GM18505 (cell line): ENCODE data around the gene DTYMK.
A peak's percentile ranks its signal among the peaks of the same experiment; 100 is the strongest.
"Not testable (repeated sequence)": the region's sequence is repeated elsewhere in the genome, so short reads cannot be mapped to it uniquely, and the experiment has no call there.

ENCODE experiments used
- ATAC-seq: cut with Tn5 transposase; IDR thresholded peaks from one replicate; pipeline ENCODE4 v1.9.1; 2021; ENCODE audit not compliant: unreplicated experiment
- POLR2A ChIP-seq: IDR thresholded peaks from 4 replicates; pipeline ENCODE4 v1.6.1; 2011; ENCODE audit warnings: borderline replicate concordance; ENCODE audit not compliant: insufficient read depth, insufficient read length; ENCODE audit errors: extremely low read depth

DTYMK gene, protein sequence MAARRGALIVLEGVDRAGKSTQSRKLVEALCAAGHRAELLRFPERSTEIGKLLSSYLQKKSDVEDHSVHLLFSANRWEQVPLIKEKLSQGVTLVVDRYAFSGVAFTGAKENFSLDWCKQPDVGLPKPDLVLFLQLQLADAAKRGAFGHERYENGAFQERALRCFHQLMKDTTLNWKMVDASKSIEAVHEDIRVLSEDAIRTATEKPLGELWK

DNA sequence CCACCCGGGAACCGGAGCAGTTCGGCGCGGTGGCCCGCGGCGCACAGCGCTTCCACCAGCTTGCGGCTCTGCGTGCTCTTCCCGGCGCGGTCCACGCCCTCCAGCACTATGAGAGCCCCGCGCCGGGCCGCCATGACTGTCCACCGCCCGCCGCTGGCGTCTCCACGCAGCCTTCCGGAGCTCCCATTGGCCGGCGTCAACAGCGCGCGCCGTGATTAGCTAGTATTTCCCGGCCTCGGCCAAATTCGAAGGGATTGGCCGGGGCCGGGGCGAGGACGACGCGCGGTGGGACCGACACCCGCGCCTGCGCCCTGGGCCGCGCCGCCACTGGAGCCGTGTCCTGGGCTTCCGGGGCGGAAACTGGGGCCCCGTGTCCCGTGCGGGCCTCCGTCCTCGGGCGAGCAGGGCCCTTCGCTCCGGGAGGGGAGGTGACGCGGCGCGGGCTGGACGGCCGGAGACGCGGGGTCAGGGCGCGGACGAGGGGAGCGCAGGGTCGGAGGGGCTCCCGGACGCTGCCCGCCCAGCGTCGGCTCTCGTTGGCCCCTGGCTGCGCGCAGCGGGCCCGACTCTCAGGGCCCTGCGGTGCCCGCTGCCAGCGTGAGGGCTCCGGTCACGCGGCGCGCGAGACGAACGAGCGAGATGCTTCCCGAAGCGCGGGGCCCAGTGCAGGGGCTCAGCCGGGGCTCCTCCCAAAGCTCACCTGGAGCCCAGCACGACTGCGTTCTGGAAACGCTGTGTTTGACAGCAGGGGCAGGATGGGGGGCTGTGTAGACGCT lies at the start of gene DTYMK:
DTYMK (minus strand) TSS at position 166 of the 776 bp plus-strand sequence; CDS start at position 134, 32 bp downstream.
- peak; percentile 88 for ATAC-seq
- peak; percentile 90 for TF ChIP-seq POLR2A

DNA sequence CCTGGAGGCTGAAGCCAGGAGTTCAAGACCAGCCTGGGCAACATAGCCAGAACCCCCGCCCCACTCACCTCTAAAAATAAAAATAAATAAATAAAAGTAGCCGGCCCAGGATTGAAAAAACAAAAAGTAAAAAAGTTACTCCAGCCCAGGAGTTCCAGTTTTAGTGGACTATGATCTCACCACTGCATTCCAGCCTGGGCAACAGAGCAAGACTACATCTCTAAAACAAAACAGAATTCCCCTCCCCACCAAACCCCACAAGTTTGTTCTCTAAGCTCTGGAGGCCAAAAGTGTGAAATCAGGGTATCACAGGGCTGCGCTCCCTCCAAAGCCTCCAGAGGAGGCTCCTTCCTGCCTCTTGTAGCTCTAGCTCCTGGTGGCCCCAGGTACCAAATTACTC lies 49.5 kb upstream of the DTYMK start:
- ATAC-seq = no peak
- TF ChIP-seq POLR2A = no peak

DNA sequence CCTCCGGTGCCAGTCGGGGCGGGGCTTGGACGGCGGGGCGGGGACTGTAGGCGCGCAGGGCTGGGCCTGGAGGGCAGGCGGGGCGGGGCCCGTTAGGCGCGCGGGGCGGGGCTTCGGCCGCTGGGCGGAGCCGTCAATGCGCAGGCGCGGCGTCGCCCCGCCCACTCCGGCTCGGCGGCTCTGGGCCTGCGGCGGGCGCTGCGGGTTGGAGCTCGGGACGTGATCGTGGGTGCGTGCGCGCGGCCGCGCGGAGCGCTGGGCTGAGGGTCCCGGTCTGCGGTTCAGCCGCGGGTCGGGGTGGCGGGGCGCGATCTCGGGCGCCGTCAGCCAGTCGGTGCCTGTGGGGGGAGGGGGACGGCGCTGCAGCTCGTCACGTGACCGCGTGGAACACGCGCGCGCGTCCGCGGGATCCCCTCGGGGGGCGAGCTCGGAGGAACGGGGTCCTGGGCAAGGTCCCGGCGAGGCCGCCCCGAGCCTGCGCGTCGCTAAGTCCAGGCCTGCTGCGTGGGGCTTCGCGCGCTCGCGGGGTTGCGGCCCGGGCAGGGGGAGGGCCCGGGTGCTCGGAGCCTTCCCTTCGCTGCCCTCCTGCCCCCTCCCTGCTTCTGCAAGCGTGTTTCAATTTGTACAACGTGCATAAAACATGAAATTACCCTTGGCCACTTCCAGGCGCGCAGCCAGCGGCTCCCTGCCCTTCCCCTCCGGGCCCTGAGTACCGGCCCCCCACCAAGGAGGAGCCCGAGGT lies 48.0 kb upstream of the DTYMK start, which contains the start of gene D2HGDH:
D2HGDH (plus strand) TSS at position 164 of the 742 bp plus-strand sequence. CDS start 595 bp downstream, outside the sequence.
- ATAC-seq = peak; percentile 81
- peak; percentile 87 for TF ChIP-seq POLR2A

DNA sequence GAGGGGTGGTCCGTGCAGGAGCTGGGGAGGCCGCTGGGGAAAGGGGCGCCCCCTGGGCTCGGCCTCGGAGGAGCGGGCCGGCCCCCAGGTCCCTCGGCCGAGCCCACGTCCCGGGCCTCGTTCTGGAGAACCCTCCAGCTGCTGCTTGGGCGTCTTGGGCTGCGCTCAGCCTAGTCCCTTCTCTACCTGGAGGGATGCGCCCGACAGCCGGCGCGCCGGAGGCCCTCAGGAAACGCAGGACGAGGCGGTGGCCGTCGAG lies 47.5 kb upstream of the DTYMK start:
- ATAC-seq = no peak

DNA sequence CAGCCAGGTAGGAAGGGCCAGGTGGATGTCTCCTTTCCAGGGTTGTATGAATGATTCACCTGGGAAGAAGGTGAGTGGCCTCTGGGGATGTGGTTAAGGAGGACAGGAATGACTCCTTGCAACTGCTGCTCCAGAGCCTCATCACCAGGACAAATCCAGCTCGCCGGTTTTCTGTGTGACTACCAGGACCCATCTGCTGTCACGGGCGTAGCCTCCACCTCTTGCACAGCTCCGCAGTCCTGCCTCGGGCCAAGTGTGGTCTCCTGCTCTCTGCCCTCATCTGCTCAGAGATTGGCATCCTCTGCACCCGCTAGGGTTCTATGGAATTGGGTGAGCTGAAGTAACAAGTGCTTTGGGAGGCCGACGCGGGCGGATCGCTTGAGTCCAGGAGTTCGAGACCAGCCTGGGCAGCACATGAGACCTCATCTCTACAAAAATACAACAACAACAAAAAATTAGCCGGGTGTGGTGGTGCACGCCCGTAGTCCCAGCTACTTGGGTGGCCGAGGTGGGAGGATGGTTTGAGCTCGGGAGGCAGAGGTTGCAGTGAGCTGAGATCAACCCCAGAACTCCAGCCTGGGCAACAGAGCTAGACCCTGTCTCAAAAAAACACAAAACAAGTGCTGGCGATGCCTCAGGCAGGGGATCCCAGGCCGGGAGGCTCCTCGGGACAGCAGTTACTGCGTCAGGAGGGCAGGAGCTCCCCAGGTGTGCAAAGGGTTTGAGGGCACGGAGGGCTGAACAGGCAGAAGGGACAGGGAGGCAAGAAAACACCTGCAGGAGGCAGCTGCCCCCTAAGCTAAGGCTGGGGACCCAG lies 47.0 kb upstream of the DTYMK start:
- TF ChIP-seq POLR2A = no peak
- ATAC-seq = no peak

More for the DNA sequence above, 47.5 kb upstream of the DTYMK start:
- TF ChIP-seq POLR2A = no peak

DNA sequence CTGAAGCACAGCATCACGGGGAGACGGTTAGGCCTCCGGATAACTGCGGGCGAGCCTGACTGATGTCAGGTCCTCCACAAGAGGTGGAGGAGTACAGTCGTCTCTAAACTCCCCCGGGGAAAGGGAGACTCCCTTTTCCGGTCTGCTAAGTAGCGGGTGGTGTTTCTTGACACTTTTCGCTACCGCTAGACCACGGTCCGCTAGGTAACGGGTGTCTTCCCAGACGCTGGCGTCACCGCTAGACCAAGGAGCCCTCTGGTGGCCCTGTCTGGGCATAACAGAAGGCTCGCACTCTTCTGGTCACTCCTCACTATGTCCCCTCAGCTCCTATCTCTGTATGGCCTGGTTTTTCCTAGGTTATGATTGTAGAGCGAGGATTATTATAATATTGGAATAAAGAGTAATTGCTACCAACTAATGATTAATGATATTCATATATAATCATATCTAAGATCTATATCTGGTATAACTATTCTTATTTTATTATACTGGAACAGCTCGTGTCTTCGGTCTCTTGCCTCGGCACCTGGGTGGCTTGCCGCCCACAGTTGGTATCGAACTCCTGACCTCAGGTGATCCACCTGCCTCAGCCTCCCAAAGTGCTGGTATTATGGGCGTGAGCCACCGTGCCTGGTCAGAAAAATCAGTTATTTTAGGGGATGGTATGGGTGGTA lies 46.0 kb upstream of the DTYMK start:
- not testable (repeated sequence) for ATAC-seq

DNA sequence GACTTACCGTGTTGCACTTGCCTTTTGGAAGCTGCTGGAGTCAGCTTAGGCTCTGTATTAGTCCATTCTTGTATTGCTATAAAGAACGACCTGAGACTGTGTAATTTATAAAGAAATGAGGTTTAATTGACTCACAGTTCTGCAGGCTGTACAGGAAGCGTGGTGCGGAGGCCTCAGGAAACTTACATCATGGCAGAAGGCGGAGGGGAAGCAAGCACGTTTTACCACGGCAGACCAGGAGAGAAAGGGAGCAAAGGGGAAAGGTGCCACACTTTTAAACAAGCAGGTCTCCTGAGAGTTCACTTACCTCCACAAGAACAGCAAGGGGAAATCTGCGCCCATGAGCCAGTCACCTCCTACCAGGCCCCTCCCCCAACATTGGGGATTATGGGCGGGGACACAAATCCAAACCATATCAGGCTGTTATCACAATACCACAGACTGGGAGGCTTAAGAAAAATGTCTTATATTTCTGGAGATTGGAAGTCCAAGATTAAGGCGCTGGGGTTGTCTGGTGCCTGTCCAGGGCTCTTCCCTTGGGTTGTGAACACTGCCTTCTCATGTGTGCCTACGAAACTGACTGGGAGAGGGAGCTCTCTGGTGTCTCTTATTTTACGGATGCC lies 44.2 kb upstream of the DTYMK start:
- ATAC-seq = no peak
- TF ChIP-seq POLR2A = no peak

DNA sequence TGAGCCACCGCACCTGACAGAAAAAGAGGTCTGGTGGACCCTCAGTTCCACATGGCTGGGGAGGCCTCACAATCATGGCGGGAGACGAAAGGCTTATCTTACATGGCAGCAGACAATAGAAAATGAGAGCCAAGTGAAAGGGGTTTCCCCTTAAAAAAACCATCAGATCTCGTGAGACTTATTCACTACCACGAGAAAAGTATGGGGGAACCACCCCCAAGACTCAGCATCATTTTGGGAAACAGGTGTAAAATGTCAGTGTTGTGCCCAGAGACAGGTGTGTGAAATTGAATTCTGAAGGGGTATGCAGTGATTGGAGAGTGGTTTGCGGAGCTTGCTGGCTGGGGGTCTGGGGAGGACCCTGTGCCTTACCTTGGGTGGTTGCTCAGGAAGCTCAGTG lies 43.3 kb upstream of the DTYMK start:
- no peak for ATAC-seq

DNA sequence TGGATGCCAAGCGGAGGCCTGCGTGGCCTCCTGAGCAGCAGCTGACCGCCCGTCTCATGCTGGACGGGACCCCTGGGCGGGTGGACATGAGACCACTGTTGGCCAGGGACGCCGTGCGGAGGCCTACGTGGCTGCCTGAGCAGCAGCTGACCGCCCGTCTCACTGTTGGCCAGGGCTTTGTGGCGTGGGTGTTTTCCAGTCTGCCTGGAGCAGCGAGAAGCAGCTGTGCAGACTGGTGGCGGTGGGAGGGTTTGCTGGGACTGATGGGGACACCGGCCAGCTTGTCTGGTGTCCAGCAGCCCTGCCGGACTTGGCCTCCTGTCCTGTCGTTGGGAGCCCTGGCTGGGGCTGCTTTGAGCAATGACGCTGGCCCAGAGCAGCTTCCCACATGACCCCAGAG lies 42.0 kb upstream of the DTYMK start:
- no peak for TF ChIP-seq POLR2A
- no peak for ATAC-seq

More for the DNA sequence above, 43.3 kb upstream of the DTYMK start:
- no peak for TF ChIP-seq POLR2A

DNA sequence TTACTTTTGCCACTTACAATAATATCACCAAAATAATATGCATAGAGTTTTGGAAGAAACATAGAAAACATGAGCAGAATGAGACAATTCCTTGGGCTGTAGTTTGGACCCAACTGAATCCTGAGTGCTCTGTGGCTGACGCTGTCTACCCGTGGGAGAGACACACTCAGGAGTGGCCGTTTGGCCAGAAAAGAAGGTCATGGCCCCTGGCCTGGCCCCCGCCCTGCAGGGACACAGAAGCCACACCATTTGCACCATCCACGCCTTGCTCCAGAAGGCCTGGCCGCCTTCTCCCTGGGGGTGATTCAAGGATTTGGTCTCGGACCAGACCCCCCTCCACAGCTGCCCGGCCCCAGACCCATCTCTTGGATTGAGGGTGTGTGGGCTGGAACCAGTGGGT lies 41.4 kb upstream of the DTYMK start:
- ATAC-seq = no peak
- TF ChIP-seq POLR2A = no peak

DNA sequence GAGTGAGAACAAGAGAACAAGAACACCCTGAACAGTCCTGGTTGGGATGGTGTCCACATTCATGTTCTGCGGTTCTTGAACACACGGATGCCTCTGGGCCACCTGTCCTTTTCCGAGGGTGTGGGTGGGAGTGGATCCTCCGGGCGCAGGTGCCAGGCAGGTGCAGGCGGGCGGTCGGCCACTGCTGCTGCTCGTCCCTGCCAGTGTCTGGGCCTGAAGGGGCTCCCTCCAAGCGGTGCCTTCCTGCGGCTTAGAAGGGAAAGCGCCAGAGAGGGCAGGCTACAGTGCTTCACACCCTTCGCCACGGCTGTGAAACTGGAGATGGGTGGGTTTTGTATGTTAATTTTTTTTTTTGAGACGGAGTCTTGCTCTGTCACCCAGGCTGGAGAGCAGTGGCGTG lies 39.8 kb upstream of the DTYMK start:
- no peak for TF ChIP-seq POLR2A
- no peak for ATAC-seq
